Measurements from ENCODE around the gene FGF14.

DNA sequence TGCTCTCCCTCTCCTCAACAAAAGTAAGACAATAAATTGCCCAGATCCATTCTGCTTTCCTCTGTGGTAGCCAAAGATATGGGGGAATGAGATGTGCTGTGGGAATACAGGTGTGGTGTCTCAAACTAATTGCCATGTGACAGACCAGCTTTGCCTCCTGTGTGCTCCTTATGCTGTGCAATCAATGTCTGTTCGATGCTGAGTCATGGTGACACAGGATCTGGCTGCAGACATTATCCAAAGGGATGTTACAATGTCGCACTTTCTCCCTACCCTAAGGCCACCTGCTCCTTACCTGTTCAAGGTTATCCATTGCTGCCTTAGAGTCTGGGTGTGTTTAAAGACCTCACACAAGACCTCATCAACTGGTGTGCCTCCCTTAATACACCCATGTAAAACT lies 32.5 kb downstream of the FGF14 start:
- TF ChIP-seq, protein P1, sequence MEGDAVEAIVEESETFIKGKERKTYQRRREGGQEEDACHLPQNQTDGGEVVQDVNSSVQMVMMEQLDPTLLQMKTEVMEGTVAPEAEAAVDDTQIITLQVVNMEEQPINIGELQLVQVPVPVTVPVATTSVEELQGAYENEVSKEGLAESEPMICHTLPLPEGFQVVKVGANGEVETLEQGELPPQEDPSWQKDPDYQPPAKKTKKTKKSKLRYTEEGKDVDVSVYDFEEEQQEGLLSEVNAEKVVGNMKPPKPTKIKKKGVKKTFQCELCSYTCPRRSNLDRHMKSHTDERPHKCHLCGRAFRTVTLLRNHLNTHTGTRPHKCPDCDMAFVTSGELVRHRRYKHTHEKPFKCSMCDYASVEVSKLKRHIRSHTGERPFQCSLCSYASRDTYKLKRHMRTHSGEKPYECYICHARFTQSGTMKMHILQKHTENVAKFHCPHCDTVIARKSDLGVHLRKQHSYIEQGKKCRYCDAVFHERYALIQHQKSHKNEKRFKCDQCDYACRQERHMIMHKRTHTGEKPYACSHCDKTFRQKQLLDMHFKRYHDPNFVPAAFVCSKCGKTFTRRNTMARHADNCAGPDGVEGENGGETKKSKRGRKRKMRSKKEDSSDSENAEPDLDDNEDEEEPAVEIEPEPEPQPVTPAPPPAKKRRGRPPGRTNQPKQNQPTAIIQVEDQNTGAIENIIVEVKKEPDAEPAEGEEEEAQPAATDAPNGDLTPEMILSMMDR (IDR thresholded peaks at IDR 0.05) = no peak
- TF ChIP-seq EZH2 (IDR thresholded peaks at IDR 0.05) = no peak
- TF ChIP-seq EZH2phosphoT487 (IDR thresholded peaks at IDR 0.05) = no peak

Data from neural progenitor cell (in vitro differentiated cells).